Keratinocyte (primary cell): ENCODE results near the gene KCNQ2. TPM values are rescaled to one million over a fixed set of nuclear protein-coding genes. Genes with fewer than 3 reads are reported as not detected.

Experiments
- DNase-seq: peaks from one replicate; pipeline ENCODE4 v3.0.0-alpha.2; 2011; ENCODE audit warnings: low read depth, missing footprints, low spot score
- FAIRE-seq: peaks from 2 replicates; lab custom pipeline; 2011; peaks lifted over from hg19 to GRCh38; lab: Jason Lieb, UNC
- H2AFZ ChIP-seq: 2 replicates; pipeline ENCODE4 v1.6.0; 2012; ENCODE audit warnings: low read length, control low read depth, inconsistent platforms; ENCODE audit not compliant: control insufficient read depth
- H3K27ac ChIP-seq: 2 replicates; pipeline ENCODE4 v1.5.1; 2011; ENCODE audit warnings: low read length; ENCODE audit not compliant: control insufficient read depth, insufficient read depth
- H3K27me3 ChIP-seq: 3 replicates; pipeline ENCODE4 v1.6.0; 2011; ENCODE audit warnings: low read length; ENCODE audit not compliant: control insufficient read depth, insufficient read depth; ENCODE audit errors: extremely low read depth
- H3K36me3 ChIP-seq, 2 experiments: 2 replicates in 1 of 2; 3 replicates in 1 of 2; pipeline ENCODE4 v1.5.1; 2011; ENCODE audit warnings: low read length in 2 of 2, mild to moderate bottlenecking in 1 of 2; ENCODE audit not compliant: control insufficient read depth in 2 of 2, insufficient read depth in 2 of 2; ENCODE audit errors: extremely low read depth in 1 of 2
- H3K4me1 ChIP-seq: 3 replicates; pipeline ENCODE4 v1.5.1; 2011; ENCODE audit warnings: low read length; ENCODE audit not compliant: control insufficient read depth, insufficient read depth; ENCODE audit errors: extremely low read depth
- H3K4me2 ChIP-seq: 3 replicates; pipeline ENCODE4 v1.6.0; 2011; ENCODE audit warnings: low read depth, low read length; ENCODE audit not compliant: control insufficient read depth, insufficient read depth; ENCODE audit errors: extremely low read depth
- H3K4me3 ChIP-seq, 3 experiments: fragments of 200-600 bp in 1 of 3; sonication (generic) in 1 of 3; 2 replicates in 2 of 3; 3 replicates in 1 of 3; pipeline ENCODE4 v1.5.1; 2011 to 2016; ENCODE audit warnings: low read length in 3 of 3, mild to moderate bottlenecking in 3 of 3, control low read depth in 2 of 3, inconsistent platforms in 1 of 3, low read depth in 1 of 3, mixed read lengths in 1 of 3, mixed run types in 1 of 3, moderate library complexity in 1 of 3; ENCODE audit not compliant: control insufficient read depth in 2 of 3, insufficient read depth in 2 of 3; ENCODE audit errors: extremely low read depth in 1 of 3
- H3K79me2 ChIP-seq: 2 replicates; pipeline ENCODE4 v1.6.0; 2012; ENCODE audit warnings: low read length; ENCODE audit not compliant: control insufficient read depth, insufficient read depth
- H3K9ac ChIP-seq: 3 replicates; pipeline ENCODE4 v1.6.0; 2011; ENCODE audit warnings: low read length; ENCODE audit not compliant: control insufficient read depth, insufficient read depth; ENCODE audit errors: extremely low read depth
- H3K9me1 ChIP-seq: 3 replicates; pipeline ENCODE4 v1.6.0; 2011; ENCODE audit warnings: low read length; ENCODE audit not compliant: control insufficient read depth, insufficient read depth; ENCODE audit errors: extremely low read depth
- H3K9me3 ChIP-seq: 2 replicates; pipeline ENCODE4 v1.5.1; 2012; ENCODE audit warnings: low read depth, low read length; ENCODE audit not compliant: control insufficient read depth
- H4K20me1 ChIP-seq: 3 replicates; pipeline ENCODE4 v1.6.0; 2011; ENCODE audit warnings: low read length; ENCODE audit not compliant: control insufficient read depth, insufficient read depth; ENCODE audit errors: extremely low read depth
- CTCF ChIP-seq, 3 experiments: IDR thresholded peaks in 1 of 3; conservative IDR thresholded peaks in 1 of 3; optimal IDR thresholded peaks in 1 of 3; 2 replicates in 2 of 3; 3 replicates in 1 of 3; pipeline versions ENCODE3 to v1.5.1; 2011; ENCODE audit warnings: low read length in 3 of 3, mild to moderate bottlenecking in 3 of 3, moderate library complexity in 2 of 3, control low read depth in 1 of 3, inconsistent platforms in 1 of 3; ENCODE audit not compliant: insufficient read depth in 2 of 3; ENCODE audit errors: extremely low read depth in 1 of 3
- EZH2 ChIP-seq: IDR thresholded peaks from one replicate; pipeline ENCODE4 v1.6.1; 2012; ENCODE audit warnings: inconsistent platforms, mild to moderate bottlenecking, low read length, moderate library complexity
- dilution Hi-C: fragments of 300-500 bp; cut with MboI; formaldehyde crosslinking; loops from one replicate; pipeline ENCODE4 v1.7.0; 2020; ENCODE audit warnings: low sequenced_read_pairs; ENCODE audit not compliant: extremely low pct_ligation_motif_present
- polyA plus RNA-seq, 5 experiments: library from polyadenylated mRNA; depleted of rRNA in 3 of 5; stranded (reverse) in 3 of 5; stranded (forward) in 1 of 5; unstranded in 1 of 5; fragments of >200 nt; gene quantifications; 1 replicate in 1 of 5; 2 replicates in 3 of 5; 3 replicates in 1 of 5; pipeline versions ENCODE4 v1.2.1 to v1.2.3, GENCODE V29; 2011 to 2012; ENCODE audit warnings: missing spikeins in 2 of 5, low read depth in 1 of 5, low replicate concordance in 1 of 5

KCNQ2 gene
- polyA plus RNA-seq, 1 donor (not counting 4 experiments of a cell fraction or from before 2014, with no cell fraction given), result not detected

- Histone ChIP-seq H4K20me1 (no peaks in the 10 kb centered on the region), H3K4me2 (no peak overlapping the region), H3K4me3 (no peak overlapping the region), H3K27me3 (peaks cover 48% of the 10 kb centered on the region), H3K9ac (no peak overlapping the region), H3K9me3 (no peaks in the 10 kb centered on the region), H3K79me2 (no peaks in the 10 kb centered on the region), H2AFZ (no peak overlapping the region), H3K9me1 (no peaks in the 10 kb centered on the region), H3K4me1 (peaks cover 2% of the 10 kb centered on the region), H3K36me3 (no peaks in the 10 kb centered on the region), H3K27ac (no peak overlapping the region)
- DNase-seq (no peak), FAIRE-seq (no peak)
- TF ChIP-seq EZH2, result no peak
- no peak for TF ChIP-seq CTCF (optimal IDR thresholded peaks at IDR 0.05 in 1 of 3, IDR thresholded peaks at IDR 0.05 in 1 of 3, conservative IDR thresholded peaks at IDR 0.05 in 1 of 3; ENCODE audit: extremely low read depth in 1 of 3, insufficient read depth in 2 of 3, low read length in 3 of 3)
- dilution Hi-C loops, result no loop called here
Measured at GRCh38 chr20:63497138-63497945, 24.9 kb upstream of the KCNQ2 start.

GRCh38 chr20:63496596-63497120 is 24.2 kb upstream of the KCNQ2 start:
- Histone ChIP-seq H3K36me3 (no peaks in the 10 kb centered on the region), H3K9me1 (no peaks in the 10 kb centered on the region), H3K4me3 (no peak overlapping the region), H3K4me2 (no peak overlapping the region), H3K9me3 (no peaks in the 10 kb centered on the region), H4K20me1 (no peaks in the 10 kb centered on the region), H2AFZ (no peak overlapping the region), H3K79me2 (no peaks in the 10 kb centered on the region), H3K27ac (no peak overlapping the region), H3K9ac (no peak overlapping the region), H3K4me1 (peaks cover 2% of the 10 kb centered on the region), H3K27me3 (peaks cover 44% of the 10 kb centered on the region)
- FAIRE-seq, result no peak
- no peak for DNase-seq
- dilution Hi-C loops, result no loop called here
- TF ChIP-seq CTCF (optimal IDR thresholded peaks at IDR 0.05 in 1 of 3, IDR thresholded peaks at IDR 0.05 in 1 of 3, conservative IDR thresholded peaks at IDR 0.05 in 1 of 3; ENCODE audit: extremely low read depth in 1 of 3, insufficient read depth in 2 of 3, low read length in 3 of 3) (no peak), EZH2 (no peak)
